ENCODE data around the gene PGLYRP2.

- TF ChIP-seq CTCF (IDR thresholded peaks at IDR 0.05; ENCODE audit: low read length) (no peak), EZH2 (optimal IDR thresholded peaks at IDR 0.05; ENCODE audit: low read depth, low read length) (no peak)
Observed at GRCh38 chr19:15495151-15495550, 15.8 kb upstream of the PGLYRP2 start.

All from MM.1S (cell line).